ENCODE results near the gene ATP11A. TPM values are rescaled to one million over a fixed set of nuclear protein-coding genes. Genes with fewer than 3 reads are reported as not detected.

Gene ATP11A
- total RNA-seq, 1 experiment from 2014 or later, result 65.3 TPM

GRCh38 chr13:112776971-112777370 lies 87.1 kb downstream of the ATP11A start:
- no peak overlapping the region for H3K27ac Mint-ChIP-seq
- H3K9me3 ChIP-seq (ENCODE audit: control insufficient read depth, low read depth, low read length), result no peaks in the 10 kb centered on the region
- no peaks in the 10 kb centered on the region; the same call in 1 of the 2 replicates for H3K27me3 Mint-ChIP-seq (ENCODE audit: low read depth)
- H2BK15ac ChIP-seq (ENCODE audit: low read depth, low read length), result no peak overlapping the region
- peaks cover 0 to 12% (median 3%) of the 10 kb centered on the region in 3 experiments; a peak in 4 of 7 replicates for H3K36me3 Mint-ChIP-seq (ENCODE audit: insufficient read depth in 1 of 3, low read depth in 3 of 3)
- H3K4ac ChIP-seq (ENCODE audit: low read depth, low read length), result no peak overlapping the region
- no peak overlapping the region for H2BK5ac ChIP-seq (ENCODE audit: insufficient read length, low read length)
- TF ChIP-seq CTCF (conservative IDR thresholded peaks at IDR 0.05), result no peak
- H3K4me1 Mint-ChIP-seq, result peaks cover 34 to 44% of the 10 kb centered on the region in 2 experiments
- no peak overlapping the region for H3K4me3 Mint-ChIP-seq
- H3K79me1 ChIP-seq (ENCODE audit: insufficient read depth, low read depth, low read length, poor library complexity, severe bottlenecking), result no peaks in the 10 kb centered on the region
- H3K23ac ChIP-seq (ENCODE audit: insufficient read length, low read depth, low read length), result no peak overlapping the region
- no peak overlapping the region for H2BK20ac ChIP-seq (ENCODE audit: low read depth, low read length, poor library complexity, severe bottlenecking)
- H3K4me2 ChIP-seq (ENCODE audit: insufficient read depth, insufficient read length, low read length), result no peak overlapping the region
- no peak overlapping the region for H2BK120ac ChIP-seq (ENCODE audit: low read depth, low read length, poor library complexity, severe bottlenecking)
- no peak overlapping the region for H3K27ac ChIP-seq (ENCODE audit: insufficient read length, low read depth, low read length)
- no peak overlapping the region for H3K14ac ChIP-seq (ENCODE audit: insufficient read depth, low read length)
- H3K56ac ChIP-seq (ENCODE audit: insufficient read length, low read depth, low read length), result no peak overlapping the region
- H2BK12ac ChIP-seq (ENCODE audit: insufficient read length, low read depth, low read length), result no peak overlapping the region
- no peak overlapping the region for H2AFZ ChIP-seq (ENCODE audit: low read length)
- no peak overlapping the region for H4K8ac ChIP-seq (replicated peaks; ENCODE audit: insufficient read length, low read depth, low read length)
- no peaks in the 10 kb centered on the region for H3K9me3 Mint-ChIP-seq
- H3K79me2 ChIP-seq (ENCODE audit: insufficient read depth, low read length), result no peaks in the 10 kb centered on the region; the same call in 1 of the 2 replicates
- H3T11ph ChIP-seq (ENCODE audit: low read length), result no peak overlapping the region
- no peak overlapping the region for H4K91ac ChIP-seq (ENCODE audit: insufficient read length, low read depth, low read length)
- peaks cover 6% of the 10 kb centered on the region; the same call in 1 of the 2 replicates for H3K4me1 ChIP-seq (ENCODE audit: insufficient read depth, low read length)
- no peaks in the 10 kb centered on the region for H3K23me2 ChIP-seq (ENCODE audit: insufficient read length, low read depth, low read length, poor library complexity, severe bottlenecking)
- H4K5ac ChIP-seq (ENCODE audit: insufficient read length, low read depth, low read length), result no peak overlapping the region
- no peak overlapping the region for H2AK5ac ChIP-seq (ENCODE audit: insufficient read length, low read length)
- H4K20me1 ChIP-seq (ENCODE audit: control insufficient read depth, insufficient read depth, insufficient read length), result no peaks in the 10 kb centered on the region
- no peak overlapping the region for H3K9ac ChIP-seq (ENCODE audit: extremely low read depth, insufficient read length, low read length)
- no peaks in the 10 kb centered on the region for H3K27me3 ChIP-seq (ENCODE audit: insufficient read depth, low read length)
- peak; percentile 19 for DNase-seq
- WGBS (ENCODE audit: extremely low coverage, insufficient read length, low lambda C conversion rate), result no CpG with 5 or more reads among the region's 11 CpGs
- H3K18ac ChIP-seq (ENCODE audit: insufficient read length, low read depth, low read length), result no peak overlapping the region

Data from H9 (cell line).